ENCODE measurements around the gene SEC22C.

The SEC22C gene

DNA sequence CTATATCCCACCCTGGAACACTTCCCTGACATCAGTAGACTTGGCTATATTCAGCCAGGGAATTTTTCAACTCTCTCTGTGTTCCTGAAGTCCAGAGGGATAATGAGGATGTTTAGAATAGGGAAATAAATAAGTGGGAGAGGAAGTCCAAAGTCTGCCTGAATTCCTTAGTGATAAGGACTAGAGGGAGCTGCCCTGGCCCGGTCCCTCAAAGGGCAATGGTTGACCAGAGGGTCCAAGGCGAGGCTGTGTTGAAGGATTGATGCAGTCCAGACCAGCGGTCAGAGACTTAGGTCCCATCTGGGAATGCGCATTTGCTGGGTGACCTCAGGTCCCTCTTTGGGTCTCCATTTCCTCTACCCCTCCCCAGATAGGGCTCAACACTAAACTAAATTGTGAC, 71.4 kb downstream of the SEC22C start:
- DNase-seq: no peak

DNA sequence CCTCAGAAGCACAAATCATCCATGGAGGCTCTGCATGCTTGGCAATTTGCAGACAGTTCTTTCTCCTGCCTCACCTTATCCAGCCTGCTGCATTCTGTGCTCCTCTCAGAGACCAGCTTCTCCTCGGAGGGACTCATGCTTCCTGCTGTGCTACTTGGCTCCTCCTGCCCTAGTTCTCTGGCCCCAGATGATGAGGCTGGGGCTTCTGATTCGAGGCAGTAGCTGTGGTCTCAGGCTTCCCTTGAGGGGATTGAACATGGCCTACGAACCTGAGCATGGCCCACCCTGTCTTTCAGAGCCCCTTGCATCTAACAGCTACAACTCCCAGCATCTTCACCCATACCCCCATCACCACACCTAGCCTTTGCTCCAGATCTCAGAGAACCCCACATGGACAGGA, 72.7 kb downstream of the SEC22C start:
- no peak for DNase-seq

GRCh38 chr3:42508562-42508961, 73.2 kb downstream of the SEC22C start:
- DNase-seq: no peak

DNA sequence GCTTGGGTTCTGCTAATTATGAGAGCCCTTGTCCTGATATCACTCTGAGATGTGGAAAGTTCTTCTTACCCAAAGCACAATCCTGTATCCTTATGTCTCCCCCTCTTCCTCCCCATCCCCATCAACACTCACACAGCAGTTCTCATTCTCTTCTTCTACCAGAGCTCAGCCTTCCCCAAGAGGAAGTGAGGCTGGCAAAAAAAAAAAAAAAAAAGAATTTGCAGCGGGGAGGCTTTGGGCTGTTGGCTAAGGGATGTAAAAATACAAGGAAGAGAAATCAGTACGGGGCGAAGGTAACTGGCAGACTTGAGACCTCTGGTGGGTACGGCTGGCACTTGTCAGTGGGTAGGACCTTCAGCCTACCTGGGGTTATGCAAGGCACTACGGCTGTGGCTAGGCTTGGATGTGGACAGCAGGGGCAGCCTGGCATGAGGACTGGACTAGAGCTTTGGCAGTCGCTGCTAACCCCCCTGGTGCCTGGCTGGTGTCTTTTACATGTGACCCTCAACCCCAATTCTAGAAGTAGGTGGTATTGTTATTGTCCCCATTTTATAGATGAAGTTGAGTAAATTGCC, 73.9 kb downstream of the SEC22C start:
- no peak for DNase-seq

- no peak for DNase-seq
These were observed 74.5 kb downstream of the SEC22C start for GRCh38 chr3:42507252-42507651.

- no peak for DNase-seq
These were observed 75.8 kb downstream of the SEC22C start for GRCh38 chr3:42505849-42506410.

DNA sequence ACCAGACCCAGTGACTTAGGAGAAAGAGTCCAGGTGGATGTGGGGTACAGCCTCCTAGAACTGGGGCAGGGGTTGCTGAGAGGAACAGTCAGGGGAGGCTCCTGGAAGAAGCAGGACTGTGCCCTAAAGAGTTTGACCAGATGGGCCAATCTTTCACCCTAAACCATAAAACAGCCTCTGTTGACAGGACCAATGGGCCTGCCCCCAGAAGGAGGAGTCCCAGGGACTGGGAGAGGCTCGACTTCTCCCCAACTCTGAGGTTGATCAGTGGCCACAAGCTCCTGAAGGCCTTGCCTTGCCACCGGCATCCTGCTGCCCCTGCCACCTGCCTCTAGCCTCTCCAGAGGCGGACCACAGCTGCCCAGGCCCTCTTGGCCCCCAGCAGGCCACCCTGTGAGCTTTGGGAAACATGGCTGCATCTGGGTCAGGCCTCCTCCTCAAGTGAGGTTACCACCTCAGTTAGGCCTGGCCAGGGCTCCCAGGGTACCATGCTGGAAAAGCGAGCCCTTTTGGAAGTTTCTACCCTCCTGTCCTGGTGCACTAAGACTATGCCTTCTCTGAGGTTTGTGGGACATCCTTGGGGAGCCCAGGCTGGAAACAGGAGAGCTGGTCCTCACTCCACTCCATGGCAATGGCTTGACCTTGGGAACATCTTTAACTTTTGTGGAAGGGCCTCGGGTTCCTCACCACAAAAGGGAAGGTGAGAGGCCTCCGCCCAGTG, 76.5 kb downstream of the SEC22C start:
- DNase-seq: no peak

DNA sequence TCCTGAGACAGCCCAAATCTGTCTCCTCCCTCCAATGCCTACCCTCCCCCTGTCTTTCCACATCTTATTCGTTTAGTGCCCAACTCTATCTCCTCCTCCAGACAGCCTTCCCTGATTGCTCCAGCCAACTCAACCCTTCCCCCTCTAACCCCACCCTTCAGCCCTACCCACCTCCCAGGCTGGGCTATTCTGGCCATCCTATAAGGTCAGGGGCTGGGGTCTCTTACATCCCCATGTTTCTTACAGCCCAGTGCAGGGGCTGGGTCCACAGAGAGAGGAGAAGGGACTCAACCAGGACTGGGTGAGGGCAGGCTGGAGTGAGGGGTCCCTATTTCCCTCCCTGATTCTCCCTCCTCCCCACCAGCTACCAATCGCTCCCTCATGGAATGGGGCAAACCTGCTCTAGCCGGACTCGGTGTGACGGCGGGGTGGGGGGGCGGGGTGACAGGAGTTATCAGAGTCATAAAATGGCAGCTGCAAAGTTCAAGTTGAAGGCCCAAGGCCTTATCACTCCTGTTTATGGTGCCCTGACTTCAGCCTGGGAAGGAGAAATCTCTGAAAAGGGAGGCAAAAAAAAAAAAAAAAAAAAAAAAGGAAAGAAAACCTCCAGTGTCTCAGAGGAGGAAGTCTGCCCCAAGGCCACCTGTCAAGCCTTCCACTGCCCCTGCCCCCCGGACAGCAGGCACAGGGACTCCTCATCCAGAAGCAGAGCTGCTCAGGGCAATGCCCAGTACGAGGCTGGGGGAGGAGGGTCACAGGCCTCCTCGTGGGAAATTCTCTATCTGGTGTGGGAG, 77.2 kb downstream of the SEC22C start:
- DNase-seq: no peak

GRCh38 chr3:42503957-42504333, 77.8 kb downstream of the SEC22C start:
- no peak for DNase-seq

- DNase-seq: no peak
These were observed 78.4 kb downstream of the SEC22C start for GRCh38 chr3:42503251-42503924.

DNA sequence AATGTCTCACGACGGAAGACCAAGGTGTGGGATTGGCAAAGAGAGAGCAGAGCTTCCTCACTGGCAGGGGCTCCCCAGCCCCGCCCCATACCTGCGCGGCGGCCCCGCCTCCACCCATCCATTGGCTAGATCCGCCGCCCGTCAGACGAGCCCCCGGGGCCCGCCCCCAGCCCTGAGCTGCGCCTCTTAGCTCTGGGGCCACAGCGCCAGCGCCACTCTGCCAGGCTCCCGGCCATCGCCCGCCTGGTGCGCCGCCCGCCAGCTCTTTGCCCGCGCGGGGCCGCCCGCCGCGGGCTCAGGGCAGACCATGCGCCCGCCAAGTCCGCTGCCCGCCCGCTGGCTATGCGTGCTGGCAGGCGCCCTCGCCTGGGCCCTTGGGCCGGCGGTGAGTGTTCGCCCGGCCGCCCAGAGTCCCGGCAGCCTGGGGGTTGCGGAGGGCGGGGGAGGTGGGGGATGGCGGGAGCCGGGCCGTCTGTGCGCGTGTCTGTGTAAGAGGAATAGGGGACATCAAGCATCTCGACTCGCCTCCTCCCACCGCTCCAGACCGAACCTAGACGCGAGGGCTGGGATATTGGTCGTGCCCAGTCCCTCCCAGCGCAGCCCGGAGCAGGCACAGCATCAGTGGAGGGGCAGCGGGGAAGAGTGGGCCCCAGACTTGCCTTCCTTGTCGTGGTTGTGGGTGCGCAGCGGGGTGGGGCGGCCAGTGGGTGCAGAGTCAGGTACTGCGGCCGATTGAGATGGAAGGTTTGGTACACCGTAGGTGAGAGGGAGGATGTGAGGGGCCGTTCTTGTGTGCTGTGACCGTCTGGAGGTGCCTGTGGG, 79.1 kb downstream of the SEC22C start, which contains the start of gene VIPR1:
TSS of gene VIPR1 (plus strand) at position 215 of the 822 bp plus-strand sequence. CDS start at position 308, 93 bp downstream.
- peak; percentile 91 to 94 for DNase-seq

- DNase-seq: peak; percentile 53 to 65
These were observed 79.9 kb downstream of the SEC22C start for GRCh38 chr3:42501681-42502428.

- no peak for DNase-seq
These were observed 80.5 kb downstream of the SEC22C start for GRCh38 chr3:42501321-42501680.

DNA sequence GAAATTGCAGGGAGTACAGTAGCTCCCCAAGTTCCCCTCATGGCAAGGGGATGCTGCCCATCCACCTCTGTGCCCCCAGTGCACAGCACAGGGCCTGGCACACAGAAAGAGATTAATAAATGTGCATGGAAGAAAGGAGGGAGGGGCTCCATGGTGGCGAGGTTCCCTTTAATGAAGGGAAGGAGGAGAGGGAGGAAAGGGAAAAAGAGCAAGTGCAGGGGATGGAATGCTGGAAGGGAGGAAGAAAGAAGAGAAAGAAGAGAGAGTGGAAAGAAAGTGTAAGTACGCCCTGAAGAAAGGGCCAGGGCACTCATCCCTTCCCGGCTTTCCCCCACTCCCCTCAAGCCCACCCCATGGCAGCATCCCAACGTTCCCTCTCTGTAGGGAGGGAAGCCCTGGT, 80.9 kb downstream of the SEC22C start:
- no peak for DNase-seq

GRCh38 chr3:42500091-42500490, 81.7 kb downstream of the SEC22C start:
- DNase-seq: no peak

DNA sequence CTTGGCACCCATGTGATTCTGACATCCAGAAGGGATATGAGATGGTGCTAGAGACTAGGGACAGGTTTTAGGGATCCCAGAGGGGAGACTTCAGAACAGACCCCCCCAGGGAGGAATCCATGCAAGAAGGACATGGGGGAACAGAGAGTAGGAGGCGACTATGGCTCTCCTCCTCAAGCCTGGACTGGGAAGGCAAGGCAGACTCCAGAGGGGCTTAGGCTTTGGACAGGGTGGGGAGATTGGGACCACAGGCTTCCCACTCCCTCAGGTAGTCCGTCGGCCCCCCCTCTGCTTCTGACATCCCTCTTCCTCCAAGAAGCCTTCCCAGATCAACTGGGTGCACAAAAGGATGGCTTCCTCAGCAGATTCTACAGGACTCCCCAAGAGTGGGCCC, 82.3 kb downstream of the SEC22C start:
- no peak for DNase-seq

DNA sequence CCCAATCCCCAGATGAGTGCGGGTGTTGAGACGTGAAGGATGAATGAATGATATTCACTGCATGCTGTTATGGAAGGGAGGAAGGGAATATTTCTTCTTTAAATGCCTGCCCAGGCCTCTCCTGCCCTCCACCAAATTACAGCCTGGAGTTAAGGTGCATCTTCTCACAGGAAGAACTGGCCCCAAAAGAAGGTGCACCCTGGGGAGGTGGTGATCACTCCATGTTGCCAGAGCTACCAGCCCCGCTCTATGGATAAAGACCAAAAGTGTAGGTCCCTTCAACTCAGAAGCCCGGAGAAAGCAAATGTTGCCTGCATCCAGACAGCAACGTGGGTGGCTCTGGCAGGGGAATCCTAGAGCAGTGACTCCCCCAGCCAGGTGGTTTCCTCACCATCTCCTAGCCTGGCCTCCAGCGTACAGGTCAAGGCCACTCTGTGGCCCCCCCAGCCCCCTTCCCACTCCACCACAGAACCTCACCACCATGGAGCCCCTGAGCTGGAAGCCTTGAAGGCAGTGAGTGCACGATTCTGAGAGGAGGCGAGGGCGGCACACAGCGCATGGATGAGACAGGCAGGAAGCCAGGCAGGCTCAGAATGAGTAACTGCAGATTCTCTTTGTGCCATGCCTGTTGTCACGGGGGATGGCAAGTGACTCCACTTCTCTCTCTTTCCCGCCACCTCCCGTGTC, 82.8 kb downstream of the SEC22C start:
- DNase-seq: no peak

- no peak for DNase-seq
These were observed 83.7 kb downstream of the SEC22C start for GRCh38 chr3:42498034-42498433.
